Liver (tissue), 9 donors: ENCODE results near the gene MRS2. TPM values are rescaled to one million over a fixed set of nuclear protein-coding genes. Genes with fewer than 3 reads are reported as not detected.

ENCODE experiments used
- DNase-seq: peaks from one replicate; pipeline ENCODE4 v3.0.0-alpha.2; 2017; ENCODE audit warnings: low spot score
- H3K27ac ChIP-seq, 2 donors: one replicate each; pipeline ENCODE4 v1.7.0; 2013; ENCODE audit warnings: inconsistent platforms in 2 of 2, low read length in 2 of 2, control low read depth in 1 of 2, low read depth in 1 of 2, mild to moderate bottlenecking in 1 of 2
- H3K27me3 ChIP-seq, 4 donors: one replicate each; pipeline versions ENCODE4 v1.6.1 to v1.7.0; 2013; ENCODE audit warnings: low read length in 3 of 4, inconsistent platforms in 1 of 4, mild to moderate bottlenecking in 1 of 4, moderate library complexity in 1 of 4; ENCODE audit not compliant: control insufficient read depth in 4 of 4, insufficient read depth in 4 of 4
- H3K36me3 ChIP-seq, 4 donors: one replicate each; pipeline versions ENCODE4 v1.6.1 to v1.7.0; 2013; ENCODE audit warnings: low read length in 3 of 4, mild to moderate bottlenecking in 3 of 4, low read depth in 1 of 4, moderate library complexity in 1 of 4; ENCODE audit not compliant: control insufficient read depth in 4 of 4, insufficient read depth in 3 of 4
- H3K4me1 ChIP-seq, 4 donors: one replicate each; pipeline versions ENCODE4 v1.6.1 to v1.7.0; 2013; ENCODE audit warnings: low read length in 3 of 4, mild to moderate bottlenecking in 3 of 4, moderate library complexity in 1 of 4; ENCODE audit not compliant: control insufficient read depth in 4 of 4, insufficient read depth in 4 of 4
- H3K4me3 ChIP-seq, 3 donors: one replicate each; pipeline versions ENCODE4 v1.6.1 to v1.7.0; 2013; ENCODE audit warnings: low read length in 3 of 3, control low read depth in 1 of 3, low read depth in 1 of 3, mild to moderate bottlenecking in 1 of 3
- H3K9ac ChIP-seq, 2 donors: one replicate each; pipeline ENCODE4 v1.7.0; 2013; ENCODE audit warnings: low read length in 2 of 2, mild to moderate bottlenecking in 2 of 2, moderate library complexity in 2 of 2, control low read depth in 1 of 2, low read depth in 1 of 2
- H3K9me3 ChIP-seq, 4 donors: one replicate each; pipeline versions ENCODE4 v1.6.1 to v1.7.0; 2013; ENCODE audit warnings: low read length in 3 of 4; ENCODE audit not compliant: control insufficient read depth in 4 of 4
- ATF3 ChIP-seq: IDR thresholded peaks from 2 replicates; pipeline ENCODE4 v1.6.1; 2016; ENCODE audit warnings: antibody characterized with exemption
- CTCF ChIP-seq: fragments of 150-350 bp; IDR thresholded peaks from 2 replicates; pipeline ENCODE4 v1.5.1; 2017; ENCODE audit warnings: improper control_type of control experiment, low read depth, low read length; ENCODE audit not compliant: missing input control
- FOXA1 ChIP-seq: IDR thresholded peaks from 2 replicates; pipeline ENCODE4 v1.6.1; 2016; ENCODE audit warnings: antibody characterized with exemption
- FOXA2 ChIP-seq: IDR thresholded peaks from 2 replicates; pipeline ENCODE4 v1.6.1; 2016; ENCODE audit warnings: antibody characterized with exemption
- GABPA ChIP-seq, 2 donors: IDR thresholded peaks in 1 of 2; conservative IDR thresholded peaks in 1 of 2; 2 replicates each; pipeline ENCODE4 v1.6.1; 2016; ENCODE audit warnings: antibody characterized with exemption in 2 of 2, mild to moderate bottlenecking in 1 of 2, moderate library complexity in 1 of 2
- HNF4A ChIP-seq, 2 donors: conservative IDR thresholded peaks; 2 replicates each; pipeline ENCODE4 v1.6.1; 2016; ENCODE audit warnings: antibody characterized with exemption in 2 of 2, mild to moderate bottlenecking in 2 of 2
- HNF4G ChIP-seq: IDR thresholded peaks from 2 replicates; pipeline ENCODE4 v1.6.1; 2016; ENCODE audit warnings: antibody characterized with exemption
- MAX ChIP-seq: IDR thresholded peaks from 2 replicates; pipeline ENCODE4 v1.6.1; 2016; ENCODE audit warnings: antibody characterized with exemption
- NR2F2 ChIP-seq: IDR thresholded peaks from 2 replicates; pipeline ENCODE4 v1.6.1; 2016; ENCODE audit warnings: antibody characterized with exemption
- RAD21 ChIP-seq, 2 donors: IDR thresholded peaks; 2 replicates each; pipeline ENCODE4 v1.6.1; 2016; ENCODE audit warnings: antibody characterized with exemption in 2 of 2, mild to moderate bottlenecking in 2 of 2
- REST ChIP-seq: IDR thresholded peaks from 2 replicates; pipeline ENCODE4 v1.6.1; 2016; ENCODE audit warnings: antibody characterized with exemption, mild to moderate bottlenecking
- RXRA ChIP-seq, 2 donors: IDR thresholded peaks; 2 replicates each; pipeline ENCODE4 v1.6.1; 2017 to 2018; ENCODE audit warnings: antibody characterized with exemption in 2 of 2, mild to moderate bottlenecking in 1 of 2
- SP1 ChIP-seq: IDR thresholded peaks from 2 replicates; pipeline ENCODE4 v1.6.1; 2018; ENCODE audit warnings: antibody characterized with exemption, mild to moderate bottlenecking
- TAF1 ChIP-seq: conservative IDR thresholded peaks from 2 replicates; pipeline ENCODE4 v1.6.1; 2016; ENCODE audit warnings: antibody characterized with exemption, mild to moderate bottlenecking
- YY1 ChIP-seq: IDR thresholded peaks from 2 replicates; pipeline ENCODE4 v1.6.1; 2016; ENCODE audit warnings: antibody characterized with exemption, mild to moderate bottlenecking
- ZBTB33 ChIP-seq: IDR thresholded peaks from 2 replicates; pipeline ENCODE4 v1.6.1; 2016; ENCODE audit warnings: antibody characterized with exemption
- WGBS: extraction: QIAGEN DNeasy Blood & Tissue Kit; methylation state at CpG from one replicate; pipeline ENCODE4 v1.1.7; 2013; 5-methylcytosine and 5-hydroxymethylcytosine counted together
- polyA plus RNA-seq, 2 donors: library from polyadenylated mRNA; stranded (reverse) in 1 of 2; unstranded in 1 of 2; fragments of 200-250 nt in 1 of 2; fragments of >200 nt in 1 of 2; fragmentation: Nextera tagmentation in 1 of 2; extraction: Ambion mirVana in 1 of 2; gene quantifications; one replicate each; pipeline versions ENCODE4 v1.2.1 to v1.2.3, GENCODE V29; 2013 to 2015
- total RNA-seq, 2 donors: library from RNA; depleted of rRNA; stranded (reverse); fragments of >200 nt; gene quantifications; one replicate each; pipeline ENCODE4 v1.2.3, GENCODE V29; 2014
- donor health status: healthy.
- donor health status: healthy.
- donor health status: healthy.
- donor health status: healthy.
- donor health status: healthy.

Gene MRS2
- total RNA-seq (10 to 100 TPM; 13.3 to 20.1 TPM), polyA plus RNA-seq (10 to 100 TPM; 10.1 to 14.5 TPM)

GRCh38 chr6:24402697-24403500 lies at the start of gene MRS2:
Gene MRS2, plus strand, starts transcription at chr6:24402936. Its CDS starts 111 bp downstream, at chr6:24403047.
- under 1% methylated on average over 63 of the region's 63 CpGs for WGBS
- H3K9ac ChIP-seq, result peak within 1 kb of the TSS; percentile 57 to 97
- no peaks in the 10 kb centered on the region for H3K27me3 ChIP-seq
- DNase-seq, result peak; percentile 83
- peaks cover 0 to 20% (median 1%) of the 10 kb centered on the region in 4 donors for H3K4me1 ChIP-seq
- H3K4me3 ChIP-seq, result peak within 1 kb of the TSS; percentile 82 to 92 (median 84)
- H3K27ac ChIP-seq, result peak within 1 kb of the TSS; percentile 60 to 80
- H3K36me3 ChIP-seq, result peaks cover 3 to 12% (median 9%) of the 10 kb centered on the region in 4 donors
- TF ChIP-seq FOXA2 (peak; percentile 54), MAX (no peak), RAD21 (IDR thresholded peaks at IDR 0.05) (no peak), HNF4A (conservative IDR thresholded peaks at IDR 0.05) (peak in 1 of 2 donors; percentile 9), REST (peak; percentile 21), RXRA (IDR thresholded peaks at IDR 0.05) (peak in 1 of 2 donors; percentile 11), SP1 (peak; percentile 14), GABPA (IDR thresholded peaks at IDR 0.05 in 1 of 2, conservative IDR thresholded peaks at IDR 0.05 in 1 of 2) (no peak), ATF3 (no peak), HNF4G (no peak), TAF1 (peak; percentile 49), CTCF (no peak), YY1 (peak; percentile 68), NR2F2 (peak; percentile 43)
- H3K9me3 ChIP-seq, result no peaks in the 10 kb centered on the region

GRCh38 chr6:24353861-24354260 lies 48.9 kb upstream of the MRS2 start:
- Histone ChIP-seq H3K9ac (no peak overlapping the region), H3K4me3 (no peak overlapping the region), H3K27me3 (no peaks in the 10 kb centered on the region), H3K27ac (no peak overlapping the region), H3K4me1 (peaks cover 6 to 11% (median 10%) of the 10 kb centered on the region in 4 donors), H3K36me3 (no peaks in the 10 kb centered on the region), H3K9me3 (no peaks in the 10 kb centered on the region)
- DNase-seq, result no peak
- 91% methylated on average over 1 of the region's 1 CpG for WGBS
- no peak for TF ChIP-seq FOXA2
- TF ChIP-seq GABPA (IDR thresholded peaks at IDR 0.05 in 1 of 2, conservative IDR thresholded peaks at IDR 0.05 in 1 of 2), result no peak
- TF ChIP-seq FOXA1, result no peak
- TF ChIP-seq RXRA (IDR thresholded peaks at IDR 0.05), result no peak
- TF ChIP-seq RAD21 (IDR thresholded peaks at IDR 0.05), result no peak
- no peak for TF ChIP-seq MAX
- TF ChIP-seq HNF4A (conservative IDR thresholded peaks at IDR 0.05), result no peak
- TF ChIP-seq ATF3, result no peak
- no peak for TF ChIP-seq REST
- TF ChIP-seq ZBTB33, result no peak
- no peak for TF ChIP-seq HNF4G
- TF ChIP-seq NR2F2, result no peak
